Endodermal cell (in vitro differentiated cells): ENCODE results near the gene OR7A5. TPM values are rescaled to one million over a fixed set of nuclear protein-coding genes. Genes with fewer than 3 reads are reported as not detected.
A peak's percentile ranks its signal among the peaks of the same experiment; 100 is the strongest.
"Not testable (repeated sequence)": the region's sequence is repeated elsewhere in the genome, so short reads cannot be mapped to it uniquely, and the experiment has no call there.

ENCODE experiments used
- DNase-seq: peaks from one replicate; pipeline ENCODE4 v3.0.0-alpha.2; 2017
- H3K27ac ChIP-seq: 2 replicates; pipeline ENCODE4 v1.5.1; 2013; ENCODE audit warnings: mild to moderate bottlenecking, low read depth, low read length, moderate library complexity
- H3K27me3 ChIP-seq: 2 replicates; pipeline ENCODE4 v1.6.1; 2013; ENCODE audit warnings: mild to moderate bottlenecking, low read length, moderate library complexity; ENCODE audit not compliant: insufficient read depth, control insufficient read depth, poor library complexity, severe bottlenecking
- H3K36me3 ChIP-seq: 2 replicates; pipeline ENCODE4 v1.7.0; 2013; ENCODE audit warnings: mild to moderate bottlenecking, low read length, moderate library complexity; ENCODE audit not compliant: control insufficient read depth, insufficient read depth
- H3K4me1 ChIP-seq: one replicate; pipeline ENCODE4 v1.7.0; 2013; ENCODE audit warnings: low read length; ENCODE audit not compliant: control insufficient read depth, insufficient read depth
- H3K4me3 ChIP-seq: 2 replicates; pipeline ENCODE4 v1.5.1; 2013; ENCODE audit warnings: mild to moderate bottlenecking, low read length, moderate library complexity
- H3K9ac ChIP-seq: 2 replicates; pipeline ENCODE4 v1.6.1; 2013; ENCODE audit warnings: mild to moderate bottlenecking, low read length, moderate library complexity; ENCODE audit not compliant: poor library complexity, severe bottlenecking; ENCODE audit errors: extremely low read depth
- H3K9me3 ChIP-seq: 2 replicates; pipeline ENCODE4 v1.6.1; 2013; ENCODE audit warnings: mild to moderate bottlenecking, low read length, moderate library complexity; ENCODE audit not compliant: control insufficient read depth
- H3K27ac Mint-ChIP-seq: 2 replicates; pipeline ENCODE4 v1.8.0; 2020; ENCODE audit warnings: mixed read lengths
- H3K27me3 Mint-ChIP-seq: 2 replicates; pipeline ENCODE4 v1.8.0; 2021; ENCODE audit warnings: mild to moderate bottlenecking, mixed read lengths; ENCODE audit not compliant: insufficient read depth
- H3K36me3 Mint-ChIP-seq: 2 replicates; pipeline ENCODE4 v1.8.0; 2020; ENCODE audit warnings: low read depth, mixed read lengths
- H3K4me1 Mint-ChIP-seq: 2 replicates; pipeline ENCODE4 v1.8.0; 2020; ENCODE audit warnings: mixed read lengths
- H3K4me3 Mint-ChIP-seq: 2 replicates; pipeline ENCODE4 v1.8.0; 2020; ENCODE audit warnings: mild to moderate bottlenecking, moderate library complexity, mixed read lengths
- H3K9me3 Mint-ChIP-seq: 2 replicates; pipeline ENCODE4 v1.8.0; 2020; ENCODE audit warnings: mild to moderate bottlenecking, mixed read lengths
- WGBS, 2 experiments: methylation state at CpG; one replicate each; pipeline versions ENCODE4 v1.1.5 to v1.1.7; 2013; ENCODE audit warnings: missing lambda C conversion rate in 2 of 2, mixed read lengths in 1 of 2; ENCODE audit not compliant: insufficient coverage in 1 of 2, insufficient read length in 1 of 2; 5-methylcytosine and 5-hydroxymethylcytosine counted together
- total RNA-seq, 2 donors: library from RNA; stranded (reverse); fragmentation: NEBNext Ultra II Directional in 1 of 2; extraction: Animal tissue kit (Norgen Biotek cat#: 25700) in 1 of 2; gene quantifications; 2 replicates in 1 of 2; 3 replicates in 1 of 2; pipeline ENCODE4 v1.2.1, GENCODE V29; 2021
- TF ChIP-seq, protein P1 (sequence below): fragments of 200-600 bp; sonication (generic); conservative IDR thresholded peaks from 2 replicates; pipeline ENCODE4 v1.5.0; 2021; ENCODE audit warnings: antibody characterized with exemption, mild to moderate bottlenecking

The OR7A5 gene
- total RNA-seq, 2 donors from 2014 or later, result not detected

DNA sequence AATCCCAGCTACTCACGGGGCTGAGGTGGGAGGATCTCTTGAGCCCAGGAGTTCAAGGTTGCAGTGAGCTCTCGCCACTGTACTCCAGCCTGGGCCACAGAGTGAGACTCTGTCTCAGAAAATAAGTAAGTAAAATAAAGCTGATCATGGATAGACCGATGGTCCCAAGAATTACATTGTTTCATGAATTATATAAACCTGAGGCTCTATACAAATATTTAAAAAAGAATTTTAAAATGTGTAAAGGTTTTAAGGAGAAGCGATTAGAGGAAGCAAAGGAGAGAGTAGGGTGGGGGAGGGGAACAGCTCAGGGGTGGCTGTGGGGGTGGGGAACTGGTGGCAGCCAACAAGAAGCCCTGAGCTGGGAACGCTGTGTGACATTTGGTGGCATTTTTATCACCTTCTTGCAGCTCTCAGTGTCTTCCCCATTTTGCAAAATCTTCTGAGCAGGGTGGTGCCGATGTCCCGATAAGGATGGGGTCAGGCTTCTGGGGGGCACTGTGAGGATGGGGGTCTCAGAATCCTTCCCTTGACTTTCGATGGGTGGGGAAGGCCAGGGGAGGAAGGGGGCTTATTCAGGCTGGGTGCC is 51.5 kb downstream of the OR7A5 start:
- peaks cover 25% of the 10 kb centered on the region for H3K9me3 Mint-ChIP-seq
- not testable (repeated sequence) for H3K4me1 Mint-ChIP-seq, H3K36me3 ChIP-seq, DNase-seq, H3K9ac ChIP-seq, H3K4me3 Mint-ChIP-seq, H3K4me3 ChIP-seq, H3K9me3 ChIP-seq, H3K27me3 ChIP-seq, H3K36me3 Mint-ChIP-seq, H3K4me1 ChIP-seq, H3K27ac ChIP-seq, H3K27me3 Mint-ChIP-seq, H3K27ac Mint-ChIP-seq
- WGBS, 2 experiments, result 78 to 80% methylated on average over 2 to 6 of the region's 8 CpGs

DNA sequence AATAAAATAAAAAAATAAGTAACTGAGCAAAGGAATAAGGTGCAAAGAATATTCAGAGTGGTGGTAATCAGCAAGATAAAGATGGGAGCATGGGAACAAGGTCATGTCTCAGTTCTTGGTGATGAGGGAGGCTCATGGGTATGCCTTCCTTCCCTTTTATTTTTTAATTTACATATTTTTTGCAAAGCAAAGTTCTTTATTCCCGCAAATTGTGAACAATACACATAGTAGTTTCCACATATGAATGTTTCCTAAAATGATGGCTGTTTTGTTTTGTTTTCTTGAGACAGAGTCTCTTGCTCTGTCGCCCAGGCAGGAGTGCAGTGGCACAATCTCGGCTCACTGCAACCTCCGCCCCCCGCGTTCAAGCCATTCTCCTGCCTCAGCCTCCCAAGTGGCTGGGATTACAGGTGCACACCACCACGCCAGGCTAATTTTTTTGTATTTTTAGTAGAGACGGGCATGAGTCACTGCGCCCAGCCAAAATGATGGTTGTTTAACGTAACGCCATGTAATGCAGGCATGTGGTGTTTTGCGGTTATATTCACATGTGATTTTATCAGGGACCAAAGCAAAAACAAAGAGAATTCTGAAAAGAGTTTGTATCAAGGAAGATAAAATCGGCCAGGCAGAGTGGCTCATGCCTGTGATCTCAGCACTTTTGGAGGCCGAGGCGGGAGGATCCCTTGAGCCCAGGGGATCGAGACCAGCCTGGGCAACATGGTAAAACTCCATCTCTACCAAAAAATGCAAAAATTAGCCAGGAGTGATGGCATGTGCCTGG is 52.2 kb downstream of the OR7A5 start:
- no peak overlapping the region for H3K27ac Mint-ChIP-seq
- TF ChIP-seq, protein P1, sequence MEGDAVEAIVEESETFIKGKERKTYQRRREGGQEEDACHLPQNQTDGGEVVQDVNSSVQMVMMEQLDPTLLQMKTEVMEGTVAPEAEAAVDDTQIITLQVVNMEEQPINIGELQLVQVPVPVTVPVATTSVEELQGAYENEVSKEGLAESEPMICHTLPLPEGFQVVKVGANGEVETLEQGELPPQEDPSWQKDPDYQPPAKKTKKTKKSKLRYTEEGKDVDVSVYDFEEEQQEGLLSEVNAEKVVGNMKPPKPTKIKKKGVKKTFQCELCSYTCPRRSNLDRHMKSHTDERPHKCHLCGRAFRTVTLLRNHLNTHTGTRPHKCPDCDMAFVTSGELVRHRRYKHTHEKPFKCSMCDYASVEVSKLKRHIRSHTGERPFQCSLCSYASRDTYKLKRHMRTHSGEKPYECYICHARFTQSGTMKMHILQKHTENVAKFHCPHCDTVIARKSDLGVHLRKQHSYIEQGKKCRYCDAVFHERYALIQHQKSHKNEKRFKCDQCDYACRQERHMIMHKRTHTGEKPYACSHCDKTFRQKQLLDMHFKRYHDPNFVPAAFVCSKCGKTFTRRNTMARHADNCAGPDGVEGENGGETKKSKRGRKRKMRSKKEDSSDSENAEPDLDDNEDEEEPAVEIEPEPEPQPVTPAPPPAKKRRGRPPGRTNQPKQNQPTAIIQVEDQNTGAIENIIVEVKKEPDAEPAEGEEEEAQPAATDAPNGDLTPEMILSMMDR, result no peak
- Histone ChIP-seq H3K9me3 (peaks cover 4% of the 10 kb centered on the region), H3K27ac (no peak overlapping the region), H3K4me1 (no peaks in the 10 kb centered on the region), H3K9ac (no peak overlapping the region), H3K4me3 (no peak overlapping the region), H3K36me3 (no peaks in the 10 kb centered on the region), H3K27me3 (no peaks in the 10 kb centered on the region)
- H3K36me3 Mint-ChIP-seq, result no peaks in the 10 kb centered on the region
- peaks cover 1% of the 10 kb centered on the region for H3K27me3 Mint-ChIP-seq
- 74 to 85% methylated on average over 10 to 16 of the region's 16 CpGs for WGBS, 2 experiments
- H3K4me1 Mint-ChIP-seq, result no peaks in the 10 kb centered on the region
- peak; percentile 29 for DNase-seq
- H3K4me3 Mint-ChIP-seq, result no peak overlapping the region
- H3K9me3 Mint-ChIP-seq, result peaks cover 21% of the 10 kb centered on the region

DNA sequence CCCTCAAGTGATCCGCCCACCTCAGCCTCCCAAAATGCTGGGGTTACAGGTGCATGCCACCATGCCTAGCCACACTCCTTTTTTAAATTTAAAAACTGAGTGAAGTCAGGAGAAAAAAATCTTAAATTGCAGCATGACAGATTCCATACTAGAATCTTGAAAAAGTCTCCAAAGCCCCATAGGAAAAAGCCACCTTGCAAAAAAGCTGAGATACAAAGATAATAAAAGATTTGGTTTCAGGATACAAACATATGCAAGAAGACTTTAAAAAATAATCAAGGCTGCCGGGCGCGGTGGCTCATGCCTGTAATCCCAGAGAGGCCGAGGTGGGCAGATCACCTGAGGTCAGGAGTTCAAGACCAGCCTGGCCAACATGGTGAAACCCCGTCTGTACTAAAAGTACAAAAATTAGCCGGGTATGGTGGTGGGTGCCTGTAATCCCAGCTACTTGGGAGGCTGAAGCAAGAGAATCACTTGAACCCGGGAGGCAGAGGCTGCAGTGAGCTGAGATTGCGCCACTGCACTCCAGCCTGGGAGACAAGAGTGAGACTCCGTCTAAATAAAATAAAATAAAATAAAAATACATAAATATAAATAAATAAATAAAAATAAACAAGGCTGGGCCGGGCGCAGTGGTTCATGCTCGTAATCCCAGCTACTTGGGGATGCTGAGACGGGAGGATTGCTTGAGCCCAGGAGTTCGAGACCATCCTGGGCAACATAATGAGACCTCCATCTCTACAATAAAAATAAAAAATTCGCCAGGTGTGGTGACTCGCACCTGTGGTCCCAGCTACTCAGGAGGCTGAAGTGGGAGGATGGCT is 53.1 kb downstream of the OR7A5 start:
- not testable (repeated sequence) for DNase-seq, H3K27ac ChIP-seq, H3K27me3 Mint-ChIP-seq, H3K4me1 ChIP-seq, H3K4me3 Mint-ChIP-seq, H3K27ac Mint-ChIP-seq, H3K9me3 ChIP-seq, H3K9ac ChIP-seq, H3K4me1 Mint-ChIP-seq, H3K36me3 Mint-ChIP-seq, H3K4me3 ChIP-seq, H3K27me3 ChIP-seq, H3K36me3 ChIP-seq
- peaks cover 24% of the 10 kb centered on the region for H3K9me3 Mint-ChIP-seq
- WGBS, 2 experiments, result 83 to 90% methylated on average over 13 to 15 of the region's 17 CpGs

DNA sequence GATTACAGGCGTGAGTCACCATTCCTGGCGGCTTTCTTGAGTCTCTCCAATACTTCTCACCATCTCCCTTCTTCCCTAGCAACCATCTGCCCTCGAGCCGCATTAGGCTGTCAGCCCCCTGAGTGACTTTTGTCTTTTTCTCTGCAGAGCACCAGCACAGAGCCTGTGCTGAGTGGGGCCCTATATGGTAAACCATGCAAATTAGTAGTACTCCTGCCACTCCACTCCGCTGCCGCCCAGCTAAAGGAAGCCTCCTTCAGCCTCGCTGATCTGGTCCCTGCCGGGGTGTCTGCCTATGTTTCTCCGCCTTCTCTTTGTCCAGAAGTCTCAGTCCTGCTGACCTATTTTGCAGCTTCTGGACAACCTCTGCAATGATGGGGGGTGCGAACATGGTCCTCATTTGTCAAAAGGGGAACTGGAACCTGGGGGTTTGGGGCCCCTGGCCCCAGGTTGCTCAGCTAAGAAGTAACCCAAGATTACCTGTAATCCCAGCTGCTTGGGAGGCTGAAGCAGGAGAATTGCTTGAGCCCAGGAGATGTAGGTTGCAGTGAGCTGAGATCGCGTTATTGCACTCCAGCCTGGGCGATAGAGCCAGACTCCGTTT is 54.3 kb downstream of the OR7A5 start:
- H3K4me3 Mint-ChIP-seq, H3K27me3 ChIP-seq, H3K27ac Mint-ChIP-seq, H3K36me3 ChIP-seq, H3K27ac ChIP-seq, H3K9ac ChIP-seq, H3K4me3 ChIP-seq, H3K4me1 Mint-ChIP-seq, H3K4me1 ChIP-seq, H3K9me3 ChIP-seq, H3K36me3 Mint-ChIP-seq: not testable (repeated sequence)
- DNase-seq, result peak; percentile 22
- 84 to 88% methylated on average over 1 to 7 of the region's 14 CpGs for WGBS, 2 experiments
- H3K27me3 Mint-ChIP-seq, result peaks cover 17% of the 10 kb centered on the region
- peaks cover 22% of the 10 kb centered on the region for H3K9me3 Mint-ChIP-seq
